ENCODE measurements around the gene HOXD13. TPM values are rescaled to one million over a fixed set of nuclear protein-coding genes. Genes with fewer than 3 reads are reported as not detected.

The HOXD13 gene
- total RNA-seq, 1 experiment from 2014 or later = not detected

- no peak for DNase-seq (ENCODE audit: unreplicated experiment)
- H3K27ac Mint-ChIP-seq (ENCODE audit: low read depth, unreplicated experiment) = no peak overlapping the region
- H3K36me3 Mint-ChIP-seq (ENCODE audit: insufficient read depth, unreplicated experiment) = no peaks in the 10 kb centered on the region
- H3K27me3 Mint-ChIP-seq (ENCODE audit: insufficient read depth, unreplicated experiment) = peaks cover 60% of the 10 kb centered on the region
- POLR2A ChIA-PET = no interaction called here
- CTCF ChIA-PET = interaction anchor here (0.5 to 2.9 kb wide), 5 partner anchors 14 to 762 kb away, joined by 3 to 8 read pairs (median 3); no protein-coding TSS in a partner anchor
- H3K4me3 Mint-ChIP-seq (ENCODE audit: unreplicated experiment) = no peak overlapping the region
- H3K4me1 Mint-ChIP-seq (ENCODE audit: insufficient read depth, unreplicated experiment) = no peaks in the 10 kb centered on the region
- TF ChIP-seq CTCF (IDR thresholded peaks at IDR 0.05; ENCODE audit: unreplicated experiment) = no peak
- no TSS peak for BruUV-seq (replicated peaks)
- intact Hi-C loops (cut with micrococcal nuclease) = no loop called here
- H3K9me3 Mint-ChIP-seq (ENCODE audit: unreplicated experiment) = no peaks in the 10 kb centered on the region
Observed at GRCh38 chr2:176071330-176072291, 20.9 kb upstream of the HOXD13 start.

- CTCF ChIA-PET = interaction anchor here (0.5 to 2.9 kb wide), 3 partner anchors 13 to 705 kb away, joined by 3 to 8 read pairs (median 3); no protein-coding TSS in a partner anchor
- POLR2A ChIA-PET = no interaction called here
- TF ChIP-seq CTCF (IDR thresholded peaks at IDR 0.05; ENCODE audit: unreplicated experiment) = no peak
- intact Hi-C loops (cut with micrococcal nuclease) = no loop called here
- Mint-ChIP-seq H3K36me3 (ENCODE audit: insufficient read depth, unreplicated experiment) (no peaks in the 10 kb centered on the region), H3K27me3 (ENCODE audit: insufficient read depth, unreplicated experiment) (peaks cover 65% of the 10 kb centered on the region), H3K4me3 (ENCODE audit: unreplicated experiment) (no peak overlapping the region), H3K4me1 (ENCODE audit: insufficient read depth, unreplicated experiment) (no peaks in the 10 kb centered on the region), H3K9me3 (ENCODE audit: unreplicated experiment) (no peaks in the 10 kb centered on the region), H3K27ac (ENCODE audit: low read depth, unreplicated experiment) (no peak overlapping the region)
- DNase-seq (ENCODE audit: unreplicated experiment) = no peak
- no TSS peak for BruUV-seq (replicated peaks)
Observed at GRCh38 chr2:176072292-176072669, 20.2 kb upstream of the HOXD13 start.

- TF ChIP-seq CTCF (IDR thresholded peaks at IDR 0.05; ENCODE audit: unreplicated experiment) = no peak
- BruUV-seq (replicated peaks) = no TSS peak
- POLR2A ChIA-PET = interaction anchor here (1.0 kb wide), 1 partner anchor 12 kb away, joined by 3 read pairs; no protein-coding TSS in a partner anchor
- intact Hi-C loops (cut with micrococcal nuclease) = no loop called here
- no peak overlapping the region for H3K27ac Mint-ChIP-seq (ENCODE audit: low read depth, unreplicated experiment)
- no peak for DNase-seq (ENCODE audit: unreplicated experiment)
- H3K36me3 Mint-ChIP-seq (ENCODE audit: insufficient read depth, unreplicated experiment) = no peaks in the 10 kb centered on the region
- peaks cover 69% of the 10 kb centered on the region for H3K27me3 Mint-ChIP-seq (ENCODE audit: insufficient read depth, unreplicated experiment)
- H3K4me1 Mint-ChIP-seq (ENCODE audit: insufficient read depth, unreplicated experiment) = no peaks in the 10 kb centered on the region
- CTCF ChIA-PET = interaction anchor here (0.6 to 2.9 kb wide), 7 partner anchors 12 to 763 kb away, joined by 3 to 8 read pairs (median 3); no protein-coding TSS in a partner anchor
- H3K9me3 Mint-ChIP-seq (ENCODE audit: unreplicated experiment) = no peaks in the 10 kb centered on the region
- no peak overlapping the region for H3K4me3 Mint-ChIP-seq (ENCODE audit: unreplicated experiment)
Observed at GRCh38 chr2:176072951-176073904, 19.3 kb upstream of the HOXD13 start.
